ENCODE measurements around the gene ZNF622. TPM values are rescaled to one million over a fixed set of nuclear protein-coding genes. Genes with fewer than 3 reads are reported as not detected.

ZNF622 gene
- total RNA-seq, 6 experiments from 2014 or later = 38.7 to 52.2 (median 45.5) TPM

GRCh38 chr5:16505904-16506303 lies 40.3 kb upstream of the ZNF622 start:
- Mint-ChIP-seq H3K9me3 (no peaks in the 10 kb centered on the region), H3K4me3 (no peak overlapping the region), H3K4me1 (ENCODE audit: low read depth) (peaks cover 12% of the 10 kb centered on the region; the same call in 1 of the 2 replicates), H3K27me3 (ENCODE audit: insufficient read depth) (peaks cover 17% of the 10 kb centered on the region), H3K36me3 (ENCODE audit: low read depth) (no peaks in the 10 kb centered on the region), H3K27ac (no peak overlapping the region)
- TF ChIP-seq CTCF (IDR thresholded peaks at IDR 0.05) = no peak
- DNase-seq = no peak

GRCh38 chr5:16505140-16505891 lies 39.7 kb upstream of the ZNF622 start:
- DNase-seq = no peak
- no peaks in the 10 kb centered on the region for H3K36me3 Mint-ChIP-seq (ENCODE audit: low read depth)
- peaks cover 17% of the 10 kb centered on the region for H3K27me3 Mint-ChIP-seq (ENCODE audit: insufficient read depth)
- H3K4me3 Mint-ChIP-seq = no peak overlapping the region
- no peak for TF ChIP-seq CTCF (IDR thresholded peaks at IDR 0.05)
- H3K4me1 Mint-ChIP-seq (ENCODE audit: low read depth) = peaks cover 12% of the 10 kb centered on the region; the same call in 1 of the 2 replicates
- no peak overlapping the region for H3K27ac Mint-ChIP-seq
- no peaks in the 10 kb centered on the region for H3K9me3 Mint-ChIP-seq

- H3K4me3 Mint-ChIP-seq = no peak overlapping the region
- TF ChIP-seq CTCF (IDR thresholded peaks at IDR 0.05) = no peak
- no peaks in the 10 kb centered on the region for H3K9me3 Mint-ChIP-seq
- peaks cover 17% of the 10 kb centered on the region for H3K27me3 Mint-ChIP-seq (ENCODE audit: insufficient read depth)
- no peaks in the 10 kb centered on the region for H3K36me3 Mint-ChIP-seq (ENCODE audit: low read depth)
- no peak overlapping the region for H3K27ac Mint-ChIP-seq
- peaks cover 12% of the 10 kb centered on the region; the same call in 1 of the 2 replicates for H3K4me1 Mint-ChIP-seq (ENCODE audit: low read depth)
- no peak for DNase-seq
Observed at GRCh38 chr5:16504571-16504970, 39.0 kb upstream of the ZNF622 start.

- Mint-ChIP-seq H3K4me1 (ENCODE audit: low read depth) (peaks cover 10% of the 10 kb centered on the region; the same call in 1 of the 2 replicates), H3K9me3 (no peaks in the 10 kb centered on the region), H3K36me3 (ENCODE audit: low read depth) (no peaks in the 10 kb centered on the region), H3K27me3 (ENCODE audit: insufficient read depth) (peaks cover 19% of the 10 kb centered on the region), H3K27ac (no peak overlapping the region), H3K4me3 (no peak overlapping the region)
- no peak for TF ChIP-seq CTCF (IDR thresholded peaks at IDR 0.05)
- no peak for DNase-seq
Observed at GRCh38 chr5:16502866-16503265, 37.3 kb upstream of the ZNF622 start.

GRCh38 chr5:16500024-16500423 lies 34.4 kb upstream of the ZNF622 start:
- H3K9me3 Mint-ChIP-seq = peaks cover under 1% of the 10 kb centered on the region
- H3K36me3 Mint-ChIP-seq (ENCODE audit: low read depth) = 0 out of 2 replicates have a peak, but pooled peaks cover under 1% of the 10 kb centered on the region
- no peak for TF ChIP-seq CTCF (IDR thresholded peaks at IDR 0.05)
- no peak overlapping the region for H3K27ac Mint-ChIP-seq
- peaks cover 20% of the 10 kb centered on the region for H3K27me3 Mint-ChIP-seq (ENCODE audit: insufficient read depth)
- no peak overlapping the region for H3K4me3 Mint-ChIP-seq
- no peak for DNase-seq
- H3K4me1 Mint-ChIP-seq (ENCODE audit: low read depth) = peaks cover 6% of the 10 kb centered on the region; the same call in 1 of the 2 replicates
